ENCODE results near the gene KCNH2. TPM values are rescaled to one million over a fixed set of nuclear protein-coding genes. Genes with fewer than 3 reads are reported as not detected.

KCNH2 gene
- total and polyA plus RNA-seq, 4 donors, result 0.43 to 2.0 (median 1.3) TPM

- Histone ChIP-seq H3K27ac (ENCODE audit: low read depth in 1 of 2, low read length in 1 of 2) (peak overlapping the region; percentile 27 to 51), H3K9ac (ENCODE audit: insufficient read depth in 1 of 2, low read length in 2 of 2) (no peak overlapping the region), H3K9me3 (ENCODE audit: control insufficient read depth in 4 of 4, insufficient read depth in 3 of 4, low read length in 3 of 4) (peaks cover 0 to 12% (median 0%) of the 10 kb centered on the region in 4 donors), H3K4me1 (ENCODE audit: control insufficient read depth in 5 of 5, insufficient read depth in 5 of 5, low read length in 5 of 5) (peaks cover 0 to 51% (median 15%) of the 10 kb centered on the region in 5 donors), H3K4me3 (no peak overlapping the region), H3K36me3 (ENCODE audit: control insufficient read depth in 4 of 4, insufficient read depth in 4 of 4, low read length in 4 of 4) (no peaks in the 10 kb centered on the region), H3K27me3 (ENCODE audit: control insufficient read depth in 3 of 3, insufficient read depth in 3 of 3, low read length in 2 of 3) (peaks cover 0 to 4% (median 0%) of the 10 kb centered on the region in 3 donors)
- WGBS, 2 donors, result 44 to 46% methylated on average over 5 of the region's 5 CpGs
- peak; percentile 43 for ATAC-seq (ENCODE audit: insufficient read depth, low FRiP score)
- DNase-seq, result peak; percentile 67 to 79 (median 74)
- TF ChIP-seq CTCF (IDR thresholded peaks at IDR 0.05; ENCODE audit: control extremely low read depth, extremely low read depth), result no peak
Measured at GRCh38 chr7:150992833-150993302, 14.7 kb upstream of the KCNH2 start.

GRCh38 chr7:150992051-150992640 lies 14.0 kb upstream of the KCNH2 start:
- no peak overlapping the region for H3K4me3 ChIP-seq
- DNase-seq (no peak), ATAC-seq (ENCODE audit: insufficient read depth, low FRiP score) (no peak)
- peaks cover 0 to 5% (median 0%) of the 10 kb centered on the region in 3 donors for H3K27me3 ChIP-seq (ENCODE audit: control insufficient read depth in 3 of 3, insufficient read depth in 3 of 3, low read length in 2 of 3)
- 78 to 86% methylated on average over 6 of the region's 6 CpGs for WGBS, 2 donors
- H3K9me3 ChIP-seq (ENCODE audit: control insufficient read depth in 4 of 4, insufficient read depth in 3 of 4, low read length in 3 of 4), result peaks cover 0 to 12% (median 0%) of the 10 kb centered on the region in 4 donors
- TF ChIP-seq CTCF (IDR thresholded peaks at IDR 0.05; ENCODE audit: control extremely low read depth, extremely low read depth), result no peak
- no peak overlapping the region for H3K27ac ChIP-seq (ENCODE audit: low read depth in 1 of 2, low read length in 1 of 2)
- peaks cover 0 to 45% (median 14%) of the 10 kb centered on the region in 5 donors for H3K4me1 ChIP-seq (ENCODE audit: control insufficient read depth in 5 of 5, insufficient read depth in 5 of 5, low read length in 5 of 5)
- no peaks in the 10 kb centered on the region for H3K36me3 ChIP-seq (ENCODE audit: control insufficient read depth in 4 of 4, insufficient read depth in 4 of 4, low read length in 4 of 4)
- H3K9ac ChIP-seq (ENCODE audit: insufficient read depth in 1 of 2, low read length in 2 of 2), result no peak overlapping the region

- Histone ChIP-seq H3K27me3 (ENCODE audit: control insufficient read depth in 3 of 3, insufficient read depth in 3 of 3, low read length in 2 of 3) (peaks cover 0 to 5% (median 0%) of the 10 kb centered on the region in 3 donors), H3K36me3 (ENCODE audit: control insufficient read depth in 4 of 4, insufficient read depth in 4 of 4, low read length in 4 of 4) (no peaks in the 10 kb centered on the region), H3K4me1 (ENCODE audit: control insufficient read depth in 5 of 5, insufficient read depth in 5 of 5, low read length in 5 of 5) (peaks cover 0 to 39% (median 15%) of the 10 kb centered on the region in 5 donors), H3K9me3 (ENCODE audit: control insufficient read depth in 4 of 4, insufficient read depth in 3 of 4, low read length in 3 of 4) (peaks cover 0 to 12% (median 0%) of the 10 kb centered on the region in 4 donors), H3K9ac (ENCODE audit: insufficient read depth in 1 of 2, low read length in 2 of 2) (no peak within 1 kb of the TSS), H3K27ac (ENCODE audit: low read depth in 1 of 2, low read length in 1 of 2) (peak within 1 kb of the TSS in 1 of 2 donors; percentile 20), H3K4me3 (no peak within 1 kb of the TSS)
- DNase-seq (no peak), ATAC-seq (ENCODE audit: insufficient read depth, low FRiP score) (no peak)
- no peak for TF ChIP-seq CTCF (IDR thresholded peaks at IDR 0.05; ENCODE audit: control extremely low read depth, extremely low read depth)
- WGBS, 2 donors, result 91 to 93% methylated on average over 12 of the region's 12 CpGs
Measured at GRCh38 chr7:150990416-150991186, 12.5 kb upstream of the KCNH2 start, which contains the start of gene NOS3. Gene NOS3 (plus strand): TSS chr7:150991017. CDS start chr7:150993804, 2,787 bp downstream.

Measured in lung (tissue), 12 donors.